Thymus (tissue), 11 donors: ENCODE results near the gene TPSB2. TPM values are rescaled to one million over a fixed set of nuclear protein-coding genes. Genes with fewer than 3 reads are reported as not detected.

ENCODE experiments used
- DNase-seq, 9 donors: peaks; one replicate each; pipeline ENCODE4 v3.0.0-alpha.2; 2013; ENCODE audit warnings: low spot score in 9 of 9, low read depth in 6 of 9, missing footprints in 1 of 9
- H3K27ac ChIP-seq, 2 donors: one replicate each; pipeline ENCODE4 v1.5.1; 2013; ENCODE audit warnings: control low read depth in 1 of 2, low read depth in 1 of 2, low read length in 1 of 2, mild to moderate bottlenecking in 1 of 2, moderate library complexity in 1 of 2
- H3K27me3 ChIP-seq, 2 donors: one replicate each; pipeline ENCODE4 v1.5.1; 2013; ENCODE audit warnings: low read length in 1 of 2; ENCODE audit not compliant: control insufficient read depth in 2 of 2, insufficient read depth in 1 of 2
- H3K36me3 ChIP-seq, 2 donors: one replicate each; pipeline ENCODE4 v1.5.1; 2013; ENCODE audit warnings: low read length in 1 of 2, mild to moderate bottlenecking in 1 of 2, moderate library complexity in 1 of 2; ENCODE audit not compliant: control insufficient read depth in 2 of 2, insufficient read depth in 2 of 2
- H3K4me1 ChIP-seq, 2 donors: one replicate each; pipeline ENCODE4 v1.5.1; 2013; ENCODE audit warnings: low read length in 2 of 2; ENCODE audit not compliant: control insufficient read depth in 2 of 2, insufficient read depth in 2 of 2
- H3K4me3 ChIP-seq, 2 donors: one replicate each; pipeline ENCODE4 v1.5.1; 2013; ENCODE audit warnings: low read length in 2 of 2, control low read depth in 1 of 2, mild to moderate bottlenecking in 1 of 2
- H3K9me3 ChIP-seq, 2 donors: one replicate each; pipeline ENCODE4 v1.5.1; 2013; ENCODE audit warnings: low read length in 1 of 2, mild to moderate bottlenecking in 1 of 2; ENCODE audit not compliant: control insufficient read depth in 2 of 2, insufficient read depth in 1 of 2
- WGBS: extraction: QIAGEN DNeasy Blood & Tissue Kit; methylation state at CpG from one replicate; pipeline ENCODE4 v1.1.7; 2013; 5-methylcytosine and 5-hydroxymethylcytosine counted together
- polyA plus RNA-seq: library from polyadenylated mRNA; stranded (reverse); fragments of 200-250 nt; gene quantifications from one replicate; pipeline ENCODE4 v1.2.3, GENCODE V29; 2013
- total RNA-seq: library from RNA; stranded (reverse); fragments of 120-200 nt; gene quantifications from one replicate; pipeline ENCODE4 v1.2.4, GENCODE V29; 2013
- donor health status: healthy.

The TPSB2 gene
- total and polyA plus RNA-seq, 2 donors: 0.71 to 15.5 TPM

GRCh38 chr16:1263591-1264344, 33.8 kb upstream of the TPSB2 start:
- DNase-seq: no peak
- H3K27ac ChIP-seq: no peak overlapping the region
- H3K27me3 ChIP-seq: peaks cover 37 to 49% of the 10 kb centered on the region in 2 donors
- H3K4me1 ChIP-seq: peaks cover 0 to 4% of the 10 kb centered on the region in 2 donors
- peaks cover 0 to 17% of the 10 kb centered on the region in 2 donors for H3K9me3 ChIP-seq
- no peaks in the 10 kb centered on the region for H3K36me3 ChIP-seq
- 89% methylated on average over 15 of the region's 15 CpGs for WGBS
- H3K4me3 ChIP-seq: no peak overlapping the region

DNA sequence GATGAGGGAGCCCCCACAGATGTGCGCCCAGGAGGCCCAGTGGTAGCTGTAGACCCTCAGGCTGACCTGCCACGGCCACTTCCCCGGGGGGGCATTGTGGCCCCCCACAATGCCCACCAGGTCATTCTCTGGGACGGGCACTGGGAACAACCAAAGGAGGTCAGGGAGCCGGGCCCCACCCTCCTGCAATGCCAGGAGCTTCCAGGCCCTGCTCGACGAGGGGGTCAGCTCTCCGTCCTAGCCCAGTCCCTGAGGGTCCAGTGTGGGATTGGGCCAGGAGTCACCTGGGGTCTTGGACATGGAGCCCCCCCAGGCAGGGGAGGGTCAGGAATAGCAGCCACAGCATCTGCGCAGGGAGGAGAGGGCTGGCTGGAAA, 32.9 kb upstream of the TPSB2 start:
- H3K27ac ChIP-seq: no peak overlapping the region
- H3K4me1 ChIP-seq: peaks cover 0 to 4% of the 10 kb centered on the region in 2 donors
- no peak overlapping the region for H3K4me3 ChIP-seq
- H3K27me3 ChIP-seq: peaks cover 37 to 50% of the 10 kb centered on the region in 2 donors
- no peaks in the 10 kb centered on the region for H3K36me3 ChIP-seq
- H3K9me3 ChIP-seq: peaks cover 0 to 17% of the 10 kb centered on the region in 2 donors
- 91% methylated on average over 9 of the region's 9 CpGs for WGBS
- no peak for DNase-seq

GRCh38 chr16:1262210-1262845, 32.3 kb upstream of the TPSB2 start:
- 93% methylated on average over 32 of the region's 32 CpGs for WGBS
- no peak for DNase-seq
- Histone ChIP-seq H3K27me3 (peaks cover 37 to 50% of the 10 kb centered on the region in 2 donors), H3K4me1 (peaks cover 0 to 4% of the 10 kb centered on the region in 2 donors), H3K27ac (no peak overlapping the region), H3K9me3 (peaks cover 0 to 17% of the 10 kb centered on the region in 2 donors), H3K4me3 (no peak overlapping the region), H3K36me3 (no peaks in the 10 kb centered on the region)

- H3K27me3 ChIP-seq: peaks cover 37 to 50% of the 10 kb centered on the region in 2 donors
- no peak for DNase-seq
Measured at GRCh38 chr16:1261131-1261892, 31.3 kb upstream of the TPSB2 start.

DNA sequence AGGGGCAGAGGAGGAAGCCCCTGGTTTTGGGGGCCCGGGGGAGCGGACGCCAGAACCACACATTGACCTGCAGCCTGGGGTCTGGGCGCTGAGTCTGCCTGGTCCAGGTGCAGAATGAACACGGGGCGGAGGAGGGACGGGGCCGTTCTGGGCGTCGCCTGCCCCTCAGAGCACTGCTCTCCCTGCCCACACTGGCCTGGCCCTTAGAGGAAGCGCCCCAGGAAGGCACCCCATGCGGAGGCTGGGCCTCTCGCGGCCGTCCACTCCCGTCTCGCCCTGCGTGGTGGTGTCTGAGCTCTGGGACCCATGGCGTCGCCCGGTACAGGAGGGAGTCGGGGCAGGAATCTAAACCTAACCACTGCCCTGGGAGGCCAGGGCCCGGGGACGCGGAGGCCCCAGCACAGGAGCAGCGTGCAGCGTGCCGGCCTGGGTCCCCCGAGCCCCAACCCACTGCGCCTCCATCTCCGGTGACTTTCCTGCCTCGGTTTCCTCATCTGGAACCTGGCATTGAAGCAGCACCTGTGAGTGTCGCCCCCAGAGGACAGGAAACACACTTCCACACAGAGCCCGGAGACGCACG, 30.2 kb upstream of the TPSB2 start:
- Histone ChIP-seq H3K27me3 (peaks cover 37 to 50% of the 10 kb centered on the region in 2 donors), H3K27ac (no peak overlapping the region), H3K36me3 (no peaks in the 10 kb centered on the region), H3K4me1 (peaks cover 0 to 4% of the 10 kb centered on the region in 2 donors), H3K4me3 (no peak overlapping the region), H3K9me3 (peaks cover 0 to 13% of the 10 kb centered on the region in 2 donors)
- 75% methylated on average over 36 of the region's 36 CpGs for WGBS
- DNase-seq: no peak

More at GRCh38 chr16:1261131-1261892, 31.3 kb upstream of the TPSB2 start:
- WGBS: 15% methylated on average over 47 of the region's 47 CpGs
- Histone ChIP-seq H3K36me3 (no peaks in the 10 kb centered on the region), H3K4me3 (no peak overlapping the region), H3K9me3 (peaks cover 0 to 17% of the 10 kb centered on the region in 2 donors), H3K27ac (no peak overlapping the region), H3K4me1 (peaks cover 0 to 4% of the 10 kb centered on the region in 2 donors)

- no peak overlapping the region for H3K4me3 ChIP-seq
- H3K27me3 ChIP-seq: peaks cover 37 to 50% of the 10 kb centered on the region in 2 donors
- H3K27ac ChIP-seq: no peak overlapping the region
- no peaks in the 10 kb centered on the region for H3K36me3 ChIP-seq
- WGBS: 37% methylated on average over 11 of the region's 11 CpGs
- peaks cover 0 to 9% of the 10 kb centered on the region in 2 donors for H3K9me3 ChIP-seq
- H3K4me1 ChIP-seq: peaks cover 0 to 4% of the 10 kb centered on the region in 2 donors
- no peak for DNase-seq
Measured at GRCh38 chr16:1259760-1260068, 29.7 kb upstream of the TPSB2 start.

DNA sequence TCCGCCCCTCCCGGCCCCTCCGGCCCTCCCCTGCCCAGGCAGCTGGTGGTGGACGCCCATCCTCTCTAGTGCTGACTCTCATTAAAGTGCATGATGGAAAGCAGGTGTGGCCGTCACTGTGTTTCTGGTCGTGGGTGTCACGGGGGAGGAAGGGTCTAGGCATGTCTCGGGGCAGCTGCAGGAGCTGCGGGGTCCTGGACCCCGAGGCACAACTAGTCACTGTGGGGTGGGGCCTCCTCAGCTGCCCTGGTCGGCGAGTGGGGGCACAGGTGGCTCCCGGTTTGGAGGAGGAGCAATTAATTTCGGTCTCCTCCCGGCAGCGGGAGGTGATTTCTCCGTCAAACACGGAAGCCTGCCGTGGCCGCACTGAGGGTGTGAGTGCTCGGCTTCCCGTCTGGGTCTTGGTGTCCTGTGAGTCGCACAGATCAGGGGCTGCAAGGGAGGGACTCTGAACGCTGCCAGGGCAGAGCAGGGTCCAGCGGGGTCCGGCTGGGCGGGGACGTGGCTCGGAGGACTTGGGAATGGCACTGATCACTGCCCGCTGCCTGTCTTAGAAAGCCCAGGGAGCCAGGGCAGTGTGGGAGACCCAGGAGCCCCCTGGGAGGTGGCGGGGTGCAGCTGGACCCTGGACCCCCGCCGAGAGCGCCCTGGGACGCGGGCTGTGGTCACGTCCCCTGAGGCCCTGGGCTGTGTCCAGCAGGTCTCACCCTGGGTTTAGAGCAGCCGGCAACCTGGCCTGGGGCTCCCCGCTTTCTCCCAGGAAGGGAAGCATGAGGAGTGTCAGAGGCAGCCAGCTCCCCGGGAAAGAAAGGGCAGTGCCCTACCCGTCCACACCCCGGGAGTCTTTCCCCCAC, 29.1 kb upstream of the TPSB2 start:
- Histone ChIP-seq H3K27ac (no peak overlapping the region), H3K27me3 (peaks cover 37 to 50% of the 10 kb centered on the region in 2 donors), H3K4me1 (peaks cover 0 to 4% of the 10 kb centered on the region in 2 donors), H3K36me3 (no peaks in the 10 kb centered on the region), H3K9me3 (peaks cover 0 to 3% of the 10 kb centered on the region in 2 donors), H3K4me3 (no peak overlapping the region)
- DNase-seq: no peak
- 24% methylated on average over 42 of the region's 42 CpGs for WGBS

- 78% methylated on average over 12 of the region's 12 CpGs for WGBS
- no peak overlapping the region for H3K27ac ChIP-seq
- H3K4me3 ChIP-seq: no peak overlapping the region
- peaks cover 37 to 45% of the 10 kb centered on the region in 2 donors for H3K27me3 ChIP-seq
- no peaks in the 10 kb centered on the region for H3K36me3 ChIP-seq
- peaks cover 0 to 4% of the 10 kb centered on the region in 2 donors for H3K4me1 ChIP-seq
- no peaks in the 10 kb centered on the region for H3K9me3 ChIP-seq
- no peak for DNase-seq
Measured at GRCh38 chr16:1258225-1258600, 28.2 kb upstream of the TPSB2 start.
